Measurements from ENCODE around the gene TCF4. TPM values are rescaled to one million over a fixed set of nuclear protein-coding genes. Genes with fewer than 3 reads are reported as not detected.

TCF4 gene
- 552 and 682 TPM in 2 replicates for total RNA-seq

GRCh38 chr18:55588111-55588869 is at the start of gene TCF4:
Gene TCF4, minus strand, starts transcription at chr18:55588192. Its CDS starts 1,076 bp downstream, at chr18:55587116.

Small RNA genes within 50 kb of the gene (small RNA-seq; reads per million reads assigned to genes)
- 0.19 reads per million for gene MIR4529

All from vein endothelial cell (primary cell).